ENCODE data around the gene CTDNEP1. TPM values are rescaled to one million over a fixed set of nuclear protein-coding genes. Genes with fewer than 3 reads are reported as not detected.

CTDNEP1 gene
- total RNA-seq, 2 experiments from 2014 or later, result 158 to 203 TPM

- POLR2A ChIA-PET, result interaction anchor here (0.6 to 1.6 kb wide), 6 partner anchors 14 to 186 kb away, joined by 3 to 7 read pairs (median 4); partner anchors contain the start of gene DVL2
- peaks cover 47% of the 10 kb centered on the region for H3K4me1 Mint-ChIP-seq
- peak within 1 kb of the TSS; percentile 89 for H3K4me3 Mint-ChIP-seq
- H3K9me3 Mint-ChIP-seq (ENCODE audit: low read depth), result no peaks in the 10 kb centered on the region
- DNase-seq (peak; percentile 94), ATAC-seq (peak; percentile 73)
- intact Hi-C loops (cut with DNase I, micrococcal nuclease), result loop anchor here (1.0 to 10.0 kb wide), 4 partner anchors 14 to 575 kb away; partner anchors contain the start of genes DVL2 (in 2 of the 2), ELP5 (in 1 of the 2), GABARAP (in 1 of the 2) and KIAA0753 (in 1 of the 2)
- peaks cover 24% of the 10 kb centered on the region for H3K36me3 Mint-ChIP-seq (ENCODE audit: low read depth)
- H3K27ac Mint-ChIP-seq, result peak within 1 kb of the TSS; percentile 96
- H3K27me3 Mint-ChIP-seq, result no peaks in the 10 kb centered on the region
- CTCF ChIA-PET, result interaction anchor here (0.7 to 3.6 kb wide), 16 partner anchors 10 to 174 kb away, joined by 3 to 25 read pairs (median 4); partner anchors contain the start of genes CTDNEP1, DVL2 and GABARAP
Measured at GRCh38 chr17:7219812-7220592, 31.5 kb downstream of the CTDNEP1 start, which contains the start of the genes ACADVL and DLG4. Gene ACADVL, plus strand, starts transcription at chr17:7219938. Its CDS starts 47 bp downstream, at chr17:7219985. Gene DLG4, minus strand, starts transcription at chr17:7219836.

GRCh38 chr17:7219229-7219811 lies 32.2 kb downstream of the CTDNEP1 start:
- H3K4me3 Mint-ChIP-seq, result peak overlapping the region; percentile 89
- H3K4me1 Mint-ChIP-seq, result peaks cover 54% of the 10 kb centered on the region
- ChIA-PET CTCF (interaction anchor here (0.7 to 3.6 kb wide), 9 partner anchors 12 to 173 kb away, joined by 3 to 25 read pairs (median 4); partner anchors contain the start of genes CTDNEP1, DVL2 and GABARAP), POLR2A (interaction anchor here (0.6 to 1.6 kb wide), 5 partner anchors 15 to 185 kb away, joined by 3 to 7 read pairs (median 5); partner anchors contain the start of gene DVL2)
- intact Hi-C loops (cut with DNase I, micrococcal nuclease), result loop anchor here (1.0 to 10.0 kb wide), 4 partner anchors 15 to 575 kb away; partner anchors contain the start of genes DVL2 (in 2 of the 2), ELP5 (in 1 of the 2), GABARAP (in 1 of the 2) and KIAA0753 (in 1 of the 2)
- no peaks in the 10 kb centered on the region for H3K9me3 Mint-ChIP-seq (ENCODE audit: low read depth)
- no peaks in the 10 kb centered on the region for H3K27me3 Mint-ChIP-seq
- peak overlapping the region; percentile 96 for H3K27ac Mint-ChIP-seq
- DNase-seq (no peak), ATAC-seq (no peak)
- peaks cover 24% of the 10 kb centered on the region for H3K36me3 Mint-ChIP-seq (ENCODE audit: low read depth)

GRCh38 chr17:7218758-7219157 lies 32.8 kb downstream of the CTDNEP1 start:
- CTCF ChIA-PET, result interaction anchor here (0.7 to 1.4 kb wide), 2 partner anchors 111 to 173 kb away, joined by 3 to 4 read pairs; no protein-coding TSS in a partner anchor
- ATAC-seq (no peak), DNase-seq (no peak)
- Mint-ChIP-seq H3K4me3 (peak overlapping the region; percentile 89), H3K36me3 (ENCODE audit: low read depth) (peaks cover 20% of the 10 kb centered on the region), H3K9me3 (ENCODE audit: low read depth) (no peaks in the 10 kb centered on the region), H3K27ac (peak overlapping the region; percentile 96), H3K4me1 (peaks cover 60% of the 10 kb centered on the region), H3K27me3 (no peaks in the 10 kb centered on the region)
- intact Hi-C loops (cut with DNase I, micrococcal nuclease), result loop anchor here (1.0 to 10.0 kb wide), 4 partner anchors 16 to 574 kb away; partner anchors contain the start of genes DVL2 (in 2 of the 2), ELP5 (in 1 of the 2), GABARAP (in 1 of the 2) and KIAA0753 (in 1 of the 2)
- POLR2A ChIA-PET, result interaction anchor here (0.5 to 1.4 kb wide), 3 partner anchors 16 to 294 kb away, joined by 3 to 7 read pairs (median 3); partner anchors contain the start of gene DVL2

DNA sequence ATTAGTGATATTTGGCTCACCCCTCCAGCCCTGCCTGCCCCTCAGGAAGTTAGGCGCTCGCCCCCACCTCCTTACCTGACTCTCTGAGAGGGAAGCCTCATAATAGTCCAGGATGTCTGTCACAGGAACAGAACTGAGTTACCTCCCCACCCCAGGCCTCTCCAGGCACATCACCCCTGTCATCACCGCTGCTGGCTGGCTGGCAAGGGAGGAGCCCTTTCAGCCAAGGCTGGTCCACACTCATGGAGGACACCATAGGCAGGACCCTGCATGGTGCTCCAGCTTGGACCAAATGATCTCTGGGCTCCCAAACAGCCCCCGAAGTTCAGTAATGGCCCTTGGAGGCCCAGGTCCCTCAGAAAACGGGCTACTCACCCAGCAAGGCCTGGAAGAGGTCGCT lies 33.4 kb downstream of the CTDNEP1 start:
- ATAC-seq, result no peak
- Mint-ChIP-seq H3K4me3 (peak overlapping the region; percentile 63), H3K4me1 (peaks cover 65% of the 10 kb centered on the region), H3K9me3 (ENCODE audit: low read depth) (no peaks in the 10 kb centered on the region), H3K36me3 (ENCODE audit: low read depth) (peaks cover 15% of the 10 kb centered on the region), H3K27ac (peak overlapping the region; percentile 96), H3K27me3 (no peaks in the 10 kb centered on the region)
- ChIA-PET POLR2A (interaction anchor here (0.5 to 0.8 kb wide), 3 partner anchors 12 to 295 kb away, joined by 3 read pairs; no protein-coding TSS in a partner anchor), CTCF (no interaction called here)
- DNase-seq, result peak; percentile 38
- intact Hi-C loops (cut with DNase I, micrococcal nuclease), result loop anchor here in 1 of 2 experiments (10.0 kb wide), 1 partner anchor 573 kb away; the partner anchor contains the start of genes KIAA0753 and TXNDC17

- peaks cover 9% of the 10 kb centered on the region for H3K36me3 Mint-ChIP-seq (ENCODE audit: low read depth)
- DNase-seq (peak; percentile 57), ATAC-seq (no peak)
- peak overlapping the region; percentile 96 for H3K27ac Mint-ChIP-seq
- ChIA-PET CTCF (no interaction called here), POLR2A (interaction anchor here (0.8 kb wide), 1 partner anchor 13 kb away, joined by 3 read pairs; no protein-coding TSS in a partner anchor)
- H3K27me3 Mint-ChIP-seq, result no peaks in the 10 kb centered on the region
- intact Hi-C loops (cut with DNase I, micrococcal nuclease), result loop anchor here in 1 of 2 experiments (10.0 kb wide), 1 partner anchor 573 kb away; the partner anchor contains the start of genes KIAA0753 and TXNDC17
- H3K4me1 Mint-ChIP-seq, result peaks cover 67% of the 10 kb centered on the region
- peak overlapping the region; percentile 63 for H3K4me3 Mint-ChIP-seq
- no peaks in the 10 kb centered on the region for H3K9me3 Mint-ChIP-seq (ENCODE audit: low read depth)
Measured at GRCh38 chr17:7217113-7217987, 34.2 kb downstream of the CTDNEP1 start.

DNA sequence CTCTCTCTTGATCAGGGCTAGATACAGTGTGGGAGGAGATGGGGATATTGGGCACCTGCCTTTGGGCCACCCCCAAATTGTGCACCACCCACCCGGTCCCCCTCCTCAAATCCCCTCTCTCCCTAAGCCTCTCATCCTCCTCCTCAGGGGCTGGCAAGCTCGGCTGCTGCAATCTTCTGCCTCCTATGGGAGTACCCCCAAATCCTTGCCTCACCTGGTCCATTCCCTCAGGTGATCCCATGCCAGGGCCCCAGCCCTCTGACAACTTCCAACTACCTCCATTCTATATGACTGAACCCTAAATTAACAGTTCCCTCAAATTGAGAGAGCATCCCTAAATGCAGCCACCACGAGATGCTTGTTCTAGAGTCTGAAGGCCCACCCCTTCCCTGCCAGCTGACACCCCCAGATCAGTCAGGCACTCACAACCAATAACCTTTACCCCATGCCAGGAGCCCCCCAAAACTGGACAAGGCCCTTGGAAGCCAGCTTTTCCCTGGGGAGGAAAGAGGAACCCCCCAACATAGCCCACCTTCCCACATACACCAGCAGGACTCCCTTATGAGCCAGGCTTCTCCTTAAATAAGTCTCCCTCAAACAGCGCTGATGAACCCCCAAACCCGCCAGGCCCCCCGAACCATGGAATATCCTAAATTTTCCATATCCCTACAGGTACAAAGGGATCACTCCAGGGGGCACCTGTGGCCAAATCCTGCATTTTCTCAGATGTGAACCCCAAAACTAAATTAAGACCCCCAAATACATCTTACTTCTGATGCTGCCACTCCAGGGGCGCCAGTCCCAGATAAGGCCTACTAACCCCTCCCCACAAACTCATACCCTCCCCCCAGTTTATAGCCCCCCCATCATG lies 35.1 kb downstream of the CTDNEP1 start:
- ChIA-PET POLR2A (no interaction called here), CTCF (no interaction called here)
- Mint-ChIP-seq H3K27me3 (peaks cover 5% of the 10 kb centered on the region), H3K4me1 (peaks cover 73% of the 10 kb centered on the region), H3K9me3 (ENCODE audit: low read depth) (no peaks in the 10 kb centered on the region), H3K4me3 (peak overlapping the region; percentile 35), H3K36me3 (ENCODE audit: low read depth) (peaks cover 9% of the 10 kb centered on the region), H3K27ac (peak overlapping the region; percentile 62)
- DNase-seq (no peak), ATAC-seq (no peak)
- intact Hi-C loops (cut with DNase I, micrococcal nuclease), result loop anchor here in 1 of 2 experiments (10.0 kb wide), 1 partner anchor 572 kb away; the partner anchor contains the start of genes KIAA0753 and TXNDC17

DNA sequence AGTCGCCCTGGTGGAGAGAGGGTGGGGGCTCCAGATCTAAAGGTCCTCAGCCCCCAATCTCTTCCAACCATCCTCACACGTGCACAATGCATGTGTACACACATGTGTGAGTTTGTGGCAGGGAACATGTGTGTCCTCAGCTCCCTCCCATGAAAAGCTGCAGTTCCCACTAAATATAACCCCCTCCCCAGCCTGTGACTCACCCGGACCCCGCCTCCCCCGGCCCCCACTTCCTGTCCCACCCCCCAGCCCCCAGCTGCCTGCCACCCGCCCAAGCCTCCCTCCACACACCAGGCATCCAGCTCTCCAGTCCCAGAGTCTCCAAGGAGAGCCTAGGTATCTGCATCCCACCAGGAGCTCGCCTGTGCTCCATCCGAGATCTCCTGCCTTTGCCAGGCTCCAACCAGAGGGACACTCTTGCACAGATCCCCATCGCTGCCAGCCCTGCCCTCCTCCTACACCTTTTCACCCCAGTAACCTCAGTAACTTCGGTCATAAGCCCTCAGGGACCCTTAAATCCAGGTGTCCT lies 35.8 kb downstream of the CTDNEP1 start:
- peak; percentile 32 for DNase-seq
- H3K36me3 Mint-ChIP-seq (ENCODE audit: low read depth), result peaks cover 5% of the 10 kb centered on the region
- intact Hi-C loops (cut with DNase I, micrococcal nuclease), result loop anchor here (2.0 to 10.0 kb wide), 4 partner anchors 37 to 571 kb away; partner anchors contain the start of genes ELP5 (in 1 of the 2), KIAA0753 (in 1 of the 2), TP53 (in 1 of the 2) and TXNDC17 (in 1 of the 2)
- ATAC-seq, result no peak
- peaks cover 5% of the 10 kb centered on the region for H3K27me3 Mint-ChIP-seq
- CTCF ChIA-PET, result no interaction called here
- peaks cover 72% of the 10 kb centered on the region for H3K4me1 Mint-ChIP-seq
- peak overlapping the region; percentile 62 for H3K27ac Mint-ChIP-seq
- POLR2A ChIA-PET, result no interaction called here
- H3K4me3 Mint-ChIP-seq, result peak overlapping the region; percentile 81
- H3K9me3 Mint-ChIP-seq (ENCODE audit: low read depth), result no peaks in the 10 kb centered on the region

GRCh38 chr17:7215136-7215638 lies 36.3 kb downstream of the CTDNEP1 start:
- intact Hi-C loops (cut with DNase I, micrococcal nuclease), result loop anchor here (2.0 to 10.0 kb wide), 4 partner anchors 38 to 570 kb away; partner anchors contain the start of genes ELP5 (in 1 of the 2), KIAA0753 (in 1 of the 2), TP53 (in 1 of the 2) and TXNDC17 (in 1 of the 2)
- ATAC-seq, result no peak
- POLR2A ChIA-PET, result interaction anchor here (0.6 kb wide), 1 partner anchor 1774 kb away, joined by 4 read pairs; no protein-coding TSS in a partner anchor
- Mint-ChIP-seq H3K27ac (peak overlapping the region; percentile 93), H3K4me3 (peak overlapping the region; percentile 81), H3K36me3 (ENCODE audit: low read depth) (no peaks in the 10 kb centered on the region), H3K4me1 (peaks cover 69% of the 10 kb centered on the region), H3K9me3 (ENCODE audit: low read depth) (no peaks in the 10 kb centered on the region), H3K27me3 (peaks cover 5% of the 10 kb centered on the region)
- DNase-seq, result no peak
- CTCF ChIA-PET, result interaction anchor here (1.6 to 1.8 kb wide), 2 partner anchors 20 to 169 kb away, joined by 3 to 7 read pairs; no protein-coding TSS in a partner anchor
